GM23338 (cell line): ENCODE results near the gene SEMA5A. TPM values are rescaled to one million over a fixed set of nuclear protein-coding genes. Genes with fewer than 3 reads are reported as not detected.

Experiments
- ATAC-seq: fragments of 200-7000 bp; cut with Tn5 transposase; 3 replicates; pipeline ENCODE4 v1.9.1; 2020
- DNase-seq: peaks from one replicate; pipeline ENCODE4 v3.0.0-alpha.2; 2015; ENCODE audit warnings: low spot score
- H2AFZ ChIP-seq: fragments of 200-600 bp; sonication (generic); 2 replicates; pipeline ENCODE4 v1.8.0; 2016; ENCODE audit warnings: antibody characterized with exemption, mild to moderate bottlenecking, moderate library complexity
- H3F3A ChIP-seq: fragments of 200-600 bp; sonication (generic); replicated peaks from 2 replicates; pipeline ENCODE4 v1.8.0; 2017; ENCODE audit warnings: antibody characterized with exemption, mixed run types, low read depth
- H3K27ac ChIP-seq: fragments of 200-600 bp; sonication (generic); 2 replicates; pipeline ENCODE4 v1.6.1; 2016; ENCODE audit warnings: low read depth
- H3K27me3 ChIP-seq: fragments of 200-600 bp; sonication (generic); 2 replicates; pipeline ENCODE4 v1.8.0; 2016; ENCODE audit warnings: mild to moderate bottlenecking, mixed run types, moderate library complexity; ENCODE audit not compliant: insufficient read depth
- H3K36me3 ChIP-seq: fragments of 200-600 bp; sonication (generic); 2 replicates; pipeline ENCODE4 v1.8.0; 2016; ENCODE audit warnings: mild to moderate bottlenecking; ENCODE audit not compliant: insufficient read depth
- H3K4me1 ChIP-seq: fragments of 200-600 bp; sonication (generic); 2 replicates; pipeline ENCODE4 v1.8.0; 2016; ENCODE audit warnings: mild to moderate bottlenecking, moderate library complexity; ENCODE audit not compliant: insufficient read depth
- H3K4me2 ChIP-seq: fragments of 200-600 bp; sonication (generic); 2 replicates; pipeline ENCODE4 v1.7.1; 2017; ENCODE audit warnings: mixed run types
- H3K4me3 ChIP-seq: fragments of 200-600 bp; sonication (generic); 2 replicates; pipeline ENCODE4 v1.6.1; 2016; ENCODE audit warnings: mixed run types
- H3K79me2 ChIP-seq: fragments of 200-600 bp; sonication (generic); replicated peaks from 2 replicates; pipeline ENCODE4 v1.8.0; 2017; ENCODE audit warnings: mild to moderate bottlenecking; ENCODE audit not compliant: insufficient read depth
- H3K9me2 ChIP-seq: fragments of 200-600 bp; sonication (generic); 2 replicates; pipeline ENCODE4 v1.8.0; 2017; ENCODE audit not compliant: insufficient read depth
- H4K20me1 ChIP-seq: fragments of 200-600 bp; sonication (generic); replicated peaks from 2 replicates; pipeline ENCODE4 v1.8.0; 2017; ENCODE audit warnings: mild to moderate bottlenecking; ENCODE audit not compliant: insufficient read depth
- H3K27ac Mint-ChIP-seq: 2 replicates; pipeline ENCODE4 v1.8.0; 2020; ENCODE audit warnings: inconsistent platforms, mild to moderate bottlenecking, moderate library complexity, mixed read lengths
- H3K27me3 Mint-ChIP-seq: 3 replicates; pipeline ENCODE4 v1.8.0; 2022; ENCODE audit warnings: low read depth, mild to moderate bottlenecking, moderate library complexity, mixed read lengths, inconsistent platforms; ENCODE audit not compliant: insufficient read depth, poor library complexity
- H3K36me3 Mint-ChIP-seq: 3 replicates; pipeline ENCODE4 v1.8.0; 2021; ENCODE audit warnings: low read depth, mild to moderate bottlenecking, inconsistent platforms, moderate library complexity, mixed read lengths
- H3K4me1 Mint-ChIP-seq: 3 replicates; pipeline ENCODE4 v1.8.0; 2020; ENCODE audit warnings: mild to moderate bottlenecking, inconsistent platforms, mixed read lengths
- H3K4me3 Mint-ChIP-seq: 3 replicates; pipeline ENCODE4 v1.8.0; 2021; ENCODE audit warnings: moderate library complexity, mild to moderate bottlenecking, inconsistent platforms, mixed read lengths
- H3K9me3 Mint-ChIP-seq: 3 replicates; pipeline ENCODE4 v1.8.0; 2020; ENCODE audit warnings: moderate library complexity, mild to moderate bottlenecking, inconsistent platforms, mixed read lengths
- CREB1 ChIP-seq: fragments of 250-450 bp; sonication (Bioruptor Pico); IDR thresholded peaks from 2 replicates; pipeline ENCODE4 v1.5.0; 2020; ENCODE audit warnings: low read depth, mild to moderate bottlenecking, moderate library complexity
- CTCF ChIP-seq, 2 experiments: fragments of 200-600 bp in 1 of 2; sonication (generic) in 1 of 2; conservative IDR thresholded peaks; 2 replicates each; pipeline versions ENCODE4 v1.5.1 to v1.6.1; 2016 to 2017; ENCODE audit warnings: antibody characterized with exemption in 2 of 2, low read depth in 2 of 2, mild to moderate bottlenecking in 2 of 2, moderate library complexity in 1 of 2
- ETS1 ChIP-seq: IDR thresholded peaks from 2 replicates; pipeline ENCODE4 v1.6.1; 2016; ENCODE audit warnings: antibody characterized with exemption
- EZH2 ChIP-seq: fragments of 200-600 bp; sonication (generic); IDR thresholded peaks from one replicate; pipeline ENCODE4 v1.8.0; 2017; ENCODE audit warnings: antibody characterized with exemption, mild to moderate bottlenecking, low read depth; ENCODE audit not compliant: unreplicated experiment
- EZH2phosphoT487 ChIP-seq: fragments of 200-600 bp; sonication (generic); IDR thresholded peaks from one replicate; pipeline ENCODE4 v1.8.1; 2018; ENCODE audit warnings: antibody characterized with exemption; ENCODE audit not compliant: unreplicated experiment
- JUNB ChIP-seq: IDR thresholded peaks from one replicate; pipeline ENCODE4 v1.6.1; 2016; ENCODE audit warnings: antibody characterized with exemption; ENCODE audit not compliant: unreplicated experiment
- NANOG ChIP-seq: IDR thresholded peaks from 2 replicates; pipeline ENCODE4 v1.6.1; 2016; ENCODE audit warnings: antibody characterized with exemption, borderline replicate concordance
- POLR2AphosphoS5 ChIP-seq: IDR thresholded peaks from 2 replicates; pipeline ENCODE4 v1.6.1; 2016; ENCODE audit warnings: antibody characterized with exemption, low read depth
- REST ChIP-seq: IDR thresholded peaks from one replicate; pipeline ENCODE4 v1.6.1; 2018; ENCODE audit warnings: antibody characterized with exemption; ENCODE audit not compliant: unreplicated experiment
- STAT1 ChIP-seq: IDR thresholded peaks from one replicate; pipeline ENCODE4 v1.6.1; 2016; ENCODE audit warnings: antibody characterized with exemption; ENCODE audit not compliant: unreplicated experiment
- ZNF114 ChIP-seq: fragments of 250-450 bp; sonication (Bioruptor Pico); IDR thresholded peaks from 2 replicates; pipeline ENCODE4 v1.5.0; 2020; ENCODE audit warnings: mild to moderate bottlenecking, moderate library complexity
- ZNF331 ChIP-seq: fragments of 250-450 bp; sonication (Bioruptor Pico); IDR thresholded peaks from 2 replicates; pipeline ENCODE4 v1.5.0; 2020; ENCODE audit warnings: low read depth, mild to moderate bottlenecking, moderate library complexity
- ZNF462 ChIP-seq: fragments of 250-450 bp; sonication (Bioruptor Pico); IDR thresholded peaks from 2 replicates; pipeline ENCODE4 v1.5.0; 2020; ENCODE audit warnings: mild to moderate bottlenecking, moderate library complexity
- polyA plus RNA-seq: library from polyadenylated mRNA; unstranded; fragments of >200 nt; fragmentation: Nextera tagmentation; extraction: Ambion mirVana; gene quantifications from 2 replicates; pipeline ENCODE4 v1.2.1, GENCODE V29; 2016
- total RNA-seq: library from RNA; depleted of rRNA; stranded (reverse); fragments of >200 nt; shearing (Covaris generic); gene quantifications from 2 replicates; pipeline ENCODE4 v1.2.3, GENCODE V29; 2014

Gene SEMA5A
- total and polyA plus RNA-seq, 2 experiments from 2014 or later = 2.1 to 8.1 TPM

GRCh38 chr5:9241479-9242305, 304.2 kb downstream of the SEMA5A start:
- H3K36me3 ChIP-seq = no peaks in the 10 kb centered on the region
- H3K9me2 ChIP-seq = no peaks in the 10 kb centered on the region
- ATAC-seq = no peak
- no peak overlapping the region for H3K4me3 Mint-ChIP-seq
- no peaks in the 10 kb centered on the region for H3K27me3 ChIP-seq
- no peak overlapping the region for H3K4me2 ChIP-seq
- H3K4me1 Mint-ChIP-seq = no peaks in the 10 kb centered on the region
- H3K9me3 Mint-ChIP-seq = no peaks in the 10 kb centered on the region
- no peaks in the 10 kb centered on the region for H4K20me1 ChIP-seq
- no peaks in the 10 kb centered on the region for H3K27me3 Mint-ChIP-seq
- no peak overlapping the region for H2AFZ ChIP-seq
- no peaks in the 10 kb centered on the region for H3K36me3 Mint-ChIP-seq
- no peak overlapping the region for H3K27ac ChIP-seq
- no peaks in the 10 kb centered on the region for H3K4me1 ChIP-seq
- no peak for TF ChIP-seq ZNF462 (CRISPR knock-in tag)
- no peak for TF ChIP-seq JUNB
- no peak for TF ChIP-seq REST
- TF ChIP-seq ZNF114 (CRISPR knock-in tag) = no peak
- TF ChIP-seq POLR2AphosphoS5 = no peak
- TF ChIP-seq NANOG = no peak
- TF ChIP-seq EZH2phosphoT487 = no peak
- TF ChIP-seq CREB1 (CRISPR knock-in tag) = no peak
- no peak for TF ChIP-seq CTCF (conservative IDR thresholded peaks at IDR 0.05; ENCODE audit: low read depth in 2 of 2)
- TF ChIP-seq EZH2 = no peak
- TF ChIP-seq ETS1 = no peak
- TF ChIP-seq ZNF331 (CRISPR knock-in tag) = no peak
- TF ChIP-seq STAT1 = no peak
- no peak for DNase-seq
- no peak overlapping the region for H3K4me3 ChIP-seq
- no peaks in the 10 kb centered on the region for H3F3A ChIP-seq
- no peak overlapping the region for H3K27ac Mint-ChIP-seq
- H3K79me2 ChIP-seq = no peaks in the 10 kb centered on the region
